ENCODE measurements around the gene ITGA5. TPM values are rescaled to one million over a fixed set of nuclear protein-coding genes. Genes with fewer than 3 reads are reported as not detected.

ITGA5 gene
- total and polyA plus RNA-seq, 9 of the 15 experiments (the other 6 are each of a cell fraction or from before 2014, with no cell fraction given) = 9.1 to 82.1 (median 47.4) TPM

- TF ChIP-seq CHD7 (IDR thresholded peaks at IDR 0.05; ENCODE audit: low read depth, low read length) (no peak), OTX1 (CRISPR knock-in tag; IDR thresholded peaks at IDR 0.05) (no peak), TEAD4 (IDR thresholded peaks at IDR 0.05; ENCODE audit: low read length) (peak; percentile 43; the same call in 1 of the 2 replicates), TEAD4 (CRISPR knock-in tag; IDR thresholded peaks at IDR 0.05; ENCODE audit: borderline replicate concordance) (no peak), XRCC5 (IDR thresholded peaks at IDR 0.05; ENCODE audit: low read depth, low read length) (peak; percentile 66; the same call in 1 of the 2 replicates), ZNF77 (CRISPR knock-in tag; IDR thresholded peaks at IDR 0.05) (no peak), JUN (IDR thresholded peaks at IDR 0.05; ENCODE audit: borderline replicate concordance, low read depth, low read length) (no peak), JUN (CRISPR knock-in tag; IDR thresholded peaks at IDR 0.05; ENCODE audit: borderline replicate concordance) (no peak), ZNF639 (CRISPR knock-in tag; conservative IDR thresholded peaks at IDR 0.05 in 1 of 2, IDR thresholded peaks at IDR 0.05 in 1 of 2) (0 out of 4 replicates have a peak, but pooled peaks of 1 of the 2 experiments have one; percentile 11), JUND (IDR thresholded peaks at IDR 0.05; ENCODE audit: borderline replicate concordance, low read depth, low read length) (peak; percentile 27; the same call in 1 of the 2 replicates), JUND (tag; IDR thresholded peaks at IDR 0.05; ENCODE audit: borderline replicate concordance, low read depth, low read length) (no peak), HES1 (IDR thresholded peaks at IDR 0.05; ENCODE audit: low read depth) (no peak)
Observed at GRCh38 chr12:54404061-54405004, 14.7 kb downstream of the ITGA5 start (continued).
